A549 (cell line): ENCODE measurements around the gene GARNL3. TPM values are rescaled to one million over a fixed set of nuclear protein-coding genes. Genes with fewer than 3 reads are reported as not detected.

Experiments used
- ATAC-seq, 2 experiments: fragments of 200-7000 bp in 1 of 2; fragments of >200 bp in 1 of 2; cut with Nextera tagmentation in 1 of 2; cut with Tn5 transposase in 1 of 2; 3 replicates each; pipeline versions ENCODE4 v1.8.0 to v1.9.1; 2018 to 2020; ENCODE audit warnings: mild to moderate bottlenecking in 1 of 2, moderate library complexity in 1 of 2
- CTCF ChIA-PET: fragments of 300-600 bp; sonication (Branson Sonifier 250); formaldehyde crosslinking; extraction: SDS; loops from one replicate; lab custom pipeline; 2021; ENCODE audit warnings: antibody characterized with exemption, inconsistent platforms; lab: Yijun Ruan, JAX
- POLR2A ChIA-PET: fragments of 350-600 bp; formaldehyde crosslinking; extraction: SDS; loops from one replicate; lab custom pipeline; 2021; ENCODE audit warnings: antibody characterized with exemption, inconsistent platforms; lab: Yijun Ruan, JAX
- DNase-seq, 2 experiments: peaks; one replicate each; pipeline versions ENCODE4 v3.0.0 to v3.0.0-alpha.2; 2011 to 2016; ENCODE audit warnings: low read depth in 1 of 2, low spot score in 1 of 2
- FAIRE-seq: peaks from 2 replicates; lab custom pipeline; 2011; peaks lifted over from hg19 to GRCh38; lab: Jason Lieb, UNC
- H3K27ac ChIP-seq, 2 experiments: fragments of >200 bp; sonication (Bioruptor Twin); formaldehyde crosslinking; 3 replicates each; pipeline ENCODE4 v1.5.1; 2016 to 2017
- H3K4me1 ChIP-seq: fragments of >200 bp; sonication (Bioruptor Twin); formaldehyde crosslinking; 3 replicates; pipeline ENCODE4 v1.6.1; 2016
- H3K4me2 ChIP-seq: fragments of >200 bp; sonication (Bioruptor Twin); formaldehyde crosslinking; 3 replicates; pipeline ENCODE4 v1.6.1; 2016
- H3K4me3 ChIP-seq: fragments of >200 bp; sonication (Bioruptor Twin); formaldehyde crosslinking; 3 replicates; pipeline ENCODE4 v1.5.1; 2016
- H3K9me3 ChIP-seq: fragments of >200 bp; sonication (Bioruptor Twin); formaldehyde crosslinking; 3 replicates; pipeline ENCODE4 v1.6.1; 2016
- ATOH8 ChIP-seq: fragments of 250-450 bp; sonication (Bioruptor Pico); IDR thresholded peaks from 2 replicates; pipeline ENCODE4 v1.5.0; 2020; ENCODE audit warnings: low read depth, mild to moderate bottlenecking, moderate library complexity
- BHLHE40 ChIP-seq: IDR thresholded peaks from 2 replicates; pipeline ENCODE4 v1.6.1; 2012; ENCODE audit warnings: low read depth, low read length, inconsistent platforms
- CBX2 ChIP-seq: fragments of 200-600 bp; sonication (generic); IDR thresholded peaks from 2 replicates; pipeline ENCODE4 v1.6.1; 2016; ENCODE audit warnings: low read depth, mild to moderate bottlenecking, borderline replicate concordance
- CHD4 ChIP-seq: fragments of 200-600 bp; sonication (generic); IDR thresholded peaks from 2 replicates; pipeline ENCODE4 v1.6.1; 2016; ENCODE audit warnings: antibody characterized with exemption, mild to moderate bottlenecking, borderline replicate concordance
- EHMT2 ChIP-seq: fragments of 200-600 bp; sonication (generic); IDR thresholded peaks from 2 replicates; pipeline ENCODE4 v1.6.1; 2016; ENCODE audit warnings: antibody characterized with exemption, low read depth, mild to moderate bottlenecking, moderate library complexity
- ESRRA ChIP-seq: fragments of 150-350 bp; IDR thresholded peaks from 2 replicates; pipeline ENCODE4 v1.6.1; 2014; ENCODE audit warnings: mild to moderate bottlenecking, low read length, borderline replicate concordance
- FOSL2 ChIP-seq, 2 experiments: fragments of 450-650 bp in 1 of 2; fragments of >200 bp in 1 of 2; sonication (Bioruptor Twin) in 1 of 2; formaldehyde crosslinking; IDR thresholded peaks; 2 replicates each; pipeline versions ENCODE4 v1.5.0 to v1.6.1; 2016 to 2020; ENCODE audit warnings: mild to moderate bottlenecking in 1 of 2, moderate library complexity in 1 of 2
- HDAC2 ChIP-seq: fragments of 200-600 bp; sonication (generic); IDR thresholded peaks from 2 replicates; pipeline ENCODE4 v1.6.1; 2016
- HOXA7 ChIP-seq: fragments of 250-450 bp; sonication (Bioruptor Pico); IDR thresholded peaks from 2 replicates; pipeline ENCODE4 v1.5.0; 2020; ENCODE audit warnings: mild to moderate bottlenecking, moderate library complexity
- KDM5A ChIP-seq: fragments of 200-600 bp; sonication (generic); IDR thresholded peaks from 2 replicates; pipeline ENCODE4 v1.6.1; 2016; ENCODE audit warnings: antibody characterized with exemption, mild to moderate bottlenecking
- MAFK ChIP-seq: fragments of 450-650 bp; IDR thresholded peaks from 2 replicates; pipeline ENCODE4 v1.6.1; 2014; ENCODE audit not compliant: partially characterized antibody
- MYC ChIP-seq: IDR thresholded peaks from 2 replicates; pipeline ENCODE4 v1.6.1; 2012; ENCODE audit warnings: mild to moderate bottlenecking, inconsistent platforms, low read length, improper control_type of control experiment, borderline replicate concordance
- NFE2L2 ChIP-seq: fragments of 150-350 bp; conservative IDR thresholded peaks from 2 replicates; pipeline ENCODE4 v1.6.1; 2014; ENCODE audit warnings: low read length
- NPAS2 ChIP-seq: fragments of 250-450 bp; sonication (Bioruptor Pico); IDR thresholded peaks from 2 replicates; pipeline ENCODE4 v1.8.0; 2022; ENCODE audit warnings: mild to moderate bottlenecking, moderate library complexity, borderline replicate concordance
- POLR2AphosphoS2 ChIP-seq: conservative IDR thresholded peaks from 2 replicates; pipeline ENCODE4 v1.6.1; 2012; ENCODE audit warnings: low read length, improper control_type of control experiment, inconsistent platforms
- RNF2 ChIP-seq: fragments of 200-600 bp; sonication (generic); IDR thresholded peaks from 2 replicates; pipeline ENCODE4 v1.6.1; 2016; ENCODE audit warnings: low read depth, mild to moderate bottlenecking, antibody characterized with exemption, moderate library complexity, borderline replicate concordance
- SMC3 ChIP-seq: fragments of >200 bp; sonication (Bioruptor Twin); formaldehyde crosslinking; IDR thresholded peaks from 3 replicates; pipeline ENCODE4 v1.6.1; 2018; ENCODE audit warnings: inconsistent platforms
- SREBF2 ChIP-seq: fragments of 450-650 bp; IDR thresholded peaks from 2 replicates; pipeline ENCODE4 v1.6.1; 2014; ENCODE audit warnings: mild to moderate bottlenecking, moderate library complexity
- ZC3H11A ChIP-seq: fragments of 450-650 bp; IDR thresholded peaks from 2 replicates; pipeline ENCODE4 v1.6.1; 2014; ENCODE audit warnings: antibody characterized with exemption, mild to moderate bottlenecking
- ZNF302 ChIP-seq: fragments of 250-450 bp; sonication (Bioruptor Pico); IDR thresholded peaks from 2 replicates; pipeline ENCODE4 v1.9.0; 2021; ENCODE audit warnings: inconsistent platforms, mild to moderate bottlenecking, moderate library complexity
- ZSCAN20 ChIP-seq: fragments of 250-450 bp; sonication (Bioruptor Pico); IDR thresholded peaks from 2 replicates; pipeline ENCODE4 v1.8.0; 2022; ENCODE audit warnings: mild to moderate bottlenecking, moderate library complexity
- WGBS: methylation state at CpG from one replicate; pipeline ENCODE4 v1.1.6; 2017; ENCODE audit errors: missing lambda C conversion rate; 5-methylcytosine and 5-hydroxymethylcytosine counted together
- polyA plus RNA-seq, 4 experiments: library from polyadenylated mRNA; depleted of rRNA in 3 of 4; stranded (reverse); fragments of >200 nt; fragmentation: RNase III in 1 of 4; extraction: RNeasy Plus Mini Kit Qiagen cat#74134 plus additional on column Dnase treatment in 1 of 4; gene quantifications; 2 replicates in 3 of 4; 3 replicates in 1 of 4; pipeline ENCODE4 v1.2.3, GENCODE V29; 2011 to 2017
- TF ChIP-seq, protein P1 (sequence below): fragments of 250-450 bp; sonication (Bioruptor Pico); IDR thresholded peaks from 2 replicates; pipeline ENCODE4 v1.5.0; 2021; ENCODE audit warnings: mild to moderate bottlenecking, moderate library complexity, borderline replicate concordance
- TF ChIP-seq, protein P2 (sequence below): fragments of 200-600 bp; sonication (generic); IDR thresholded peaks from 2 replicates; pipeline ENCODE4 v1.6.1; 2016; ENCODE audit warnings: antibody characterized with exemption, mild to moderate bottlenecking, moderate library complexity

GARNL3 gene
- polyA plus RNA-seq, 2 of the 4 experiments (the other 2 are of a cell fraction), result 2.9 to 5.1 TPM

DNA sequence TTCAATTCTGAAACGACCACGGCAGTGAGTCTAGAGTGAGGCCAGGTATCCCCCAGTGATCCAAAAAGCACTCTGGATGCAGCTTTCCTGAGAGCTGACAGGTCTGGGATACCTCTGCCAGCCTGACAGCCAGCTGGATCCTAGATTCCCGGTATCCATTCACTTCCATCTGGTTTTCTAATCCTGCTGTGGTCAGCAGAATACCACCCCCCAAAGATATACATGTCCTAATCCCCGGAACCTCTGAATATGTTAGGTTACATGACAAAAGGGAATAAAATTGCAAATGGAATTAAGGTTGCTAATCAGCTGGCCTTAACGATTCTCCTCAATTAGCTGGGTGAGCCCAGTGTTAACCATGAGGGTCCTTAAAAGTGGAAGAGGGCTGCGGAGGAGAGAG lies 158.2 kb downstream of the GARNL3 start:
- no CpG with 5 or more reads among the region's 6 CpGs for WGBS
- Histone ChIP-seq H3K9me3 (no peaks in the 10 kb centered on the region), H3K4me2 (no peak overlapping the region), H3K27ac (no peak overlapping the region), H3K4me3 (no peak overlapping the region), H3K4me1 (peaks cover 21% of the 10 kb centered on the region)
- DNase-seq, result no peak
- no peak for ATAC-seq
- CTCF ChIA-PET, result no interaction called here
- POLR2A ChIA-PET, result no interaction called here
- no peak for FAIRE-seq
- no peak for TF ChIP-seq HOXA7 (CRISPR knock-in tag)
- no peak for TF ChIP-seq NPAS2 (CRISPR knock-in tag)
- no peak for TF ChIP-seq KDM5A
- TF ChIP-seq BHLHE40, result no peak
- no peak for TF ChIP-seq ATOH8 (CRISPR knock-in tag)
- TF ChIP-seq MAFK, result no peak
- TF ChIP-seq, protein P1, sequence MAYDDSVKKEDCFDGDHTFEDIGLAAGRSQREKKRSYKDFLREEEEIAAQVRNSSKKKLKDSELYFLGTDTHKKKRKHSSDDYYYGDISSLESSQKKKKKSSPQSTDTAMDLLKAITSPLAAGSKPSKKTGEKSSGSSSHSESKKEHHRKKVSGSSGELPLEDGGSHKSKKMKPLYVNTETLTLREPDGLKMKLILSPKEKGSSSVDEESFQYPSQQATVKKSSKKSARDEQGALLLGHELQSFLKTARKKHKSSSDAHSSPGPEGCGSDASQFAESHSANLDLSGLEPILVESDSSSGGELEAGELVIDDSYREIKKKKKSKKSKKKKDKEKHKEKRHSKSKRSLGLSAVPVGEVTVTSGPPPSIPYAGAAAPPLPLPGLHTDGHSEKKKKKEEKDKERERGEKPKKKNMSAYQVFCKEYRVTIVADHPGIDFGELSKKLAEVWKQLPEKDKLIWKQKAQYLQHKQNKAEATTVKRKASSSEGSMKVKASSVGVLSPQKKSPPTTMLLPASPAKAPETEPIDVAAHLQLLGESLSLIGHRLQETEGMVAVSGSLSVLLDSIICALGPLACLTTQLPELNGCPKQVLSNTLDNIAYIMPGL (CRISPR knock-in tag), result no peak
- no peak for TF ChIP-seq RNF2
- no peak for TF ChIP-seq FOSL2 (IDR thresholded peaks at IDR 0.05)
- no peak for TF ChIP-seq FOSL2 (CRISPR knock-in tag; IDR thresholded peaks at IDR 0.05)
- TF ChIP-seq EHMT2, result no peak
- no peak for TF ChIP-seq ESRRA
- TF ChIP-seq SMC3, result no peak
- TF ChIP-seq MYC, result no peak
- no peak for TF ChIP-seq SREBF2
- TF ChIP-seq, protein P2, sequence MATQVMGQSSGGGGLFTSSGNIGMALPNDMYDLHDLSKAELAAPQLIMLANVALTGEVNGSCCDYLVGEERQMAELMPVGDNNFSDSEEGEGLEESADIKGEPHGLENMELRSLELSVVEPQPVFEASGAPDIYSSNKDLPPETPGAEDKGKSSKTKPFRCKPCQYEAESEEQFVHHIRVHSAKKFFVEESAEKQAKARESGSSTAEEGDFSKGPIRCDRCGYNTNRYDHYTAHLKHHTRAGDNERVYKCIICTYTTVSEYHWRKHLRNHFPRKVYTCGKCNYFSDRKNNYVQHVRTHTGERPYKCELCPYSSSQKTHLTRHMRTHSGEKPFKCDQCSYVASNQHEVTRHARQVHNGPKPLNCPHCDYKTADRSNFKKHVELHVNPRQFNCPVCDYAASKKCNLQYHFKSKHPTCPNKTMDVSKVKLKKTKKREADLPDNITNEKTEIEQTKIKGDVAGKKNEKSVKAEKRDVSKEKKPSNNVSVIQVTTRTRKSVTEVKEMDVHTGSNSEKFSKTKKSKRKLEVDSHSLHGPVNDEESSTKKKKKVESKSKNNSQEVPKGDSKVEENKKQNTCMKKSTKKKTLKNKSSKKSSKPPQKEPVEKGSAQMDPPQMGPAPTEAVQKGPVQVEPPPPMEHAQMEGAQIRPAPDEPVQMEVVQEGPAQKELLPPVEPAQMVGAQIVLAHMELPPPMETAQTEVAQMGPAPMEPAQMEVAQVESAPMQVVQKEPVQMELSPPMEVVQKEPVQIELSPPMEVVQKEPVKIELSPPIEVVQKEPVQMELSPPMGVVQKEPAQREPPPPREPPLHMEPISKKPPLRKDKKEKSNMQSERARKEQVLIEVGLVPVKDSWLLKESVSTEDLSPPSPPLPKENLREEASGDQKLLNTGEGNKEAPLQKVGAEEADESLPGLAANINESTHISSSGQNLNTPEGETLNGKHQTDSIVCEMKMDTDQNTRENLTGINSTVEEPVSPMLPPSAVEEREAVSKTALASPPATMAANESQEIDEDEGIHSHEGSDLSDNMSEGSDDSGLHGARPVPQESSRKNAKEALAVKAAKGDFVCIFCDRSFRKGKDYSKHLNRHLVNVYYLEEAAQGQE, result no peak
- TF ChIP-seq ZC3H11A, result no peak
- TF ChIP-seq HDAC2, result no peak
- TF ChIP-seq ZNF302 (CRISPR knock-in tag), result no peak
- no peak for TF ChIP-seq POLR2AphosphoS2
- TF ChIP-seq CHD4, result no peak

DNA sequence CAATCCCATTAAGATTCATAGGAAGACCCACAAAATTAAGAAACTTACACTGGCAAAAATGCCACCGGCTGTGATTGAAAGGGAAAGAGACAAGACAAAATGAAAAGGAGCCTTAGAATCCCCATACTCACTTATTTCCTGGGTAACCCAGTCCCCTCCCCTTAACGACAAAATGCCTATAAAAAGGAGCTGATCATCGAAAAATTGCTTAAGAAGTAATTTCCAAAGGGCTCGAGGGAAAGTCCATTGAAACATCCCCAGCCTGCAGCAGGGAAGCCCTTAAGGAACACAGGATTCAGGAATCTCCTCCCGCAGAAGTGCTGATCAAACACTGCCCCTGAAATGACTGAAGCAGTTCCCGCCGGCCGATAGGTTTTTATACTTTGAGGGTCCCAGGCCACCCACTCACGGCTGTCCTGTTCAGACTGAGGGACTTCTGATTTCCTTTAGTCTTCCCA lies 158.9 kb downstream of the GARNL3 start:
- FAIRE-seq (no peak), DNase-seq (no peak), ATAC-seq (no peak)
- peak overlapping the region; percentile 96 for H3K4me2 ChIP-seq
- H3K4me1 ChIP-seq, result peaks cover 15% of the 10 kb centered on the region
- POLR2A ChIA-PET, result interaction anchor here (1.0 to 1.6 kb wide), 8 partner anchors 11 to 179 kb away, joined by 4 to 23 read pairs (median 8); partner anchors contain the start of genes LRSAM1, RPL12 and SLC2A8
- 14% methylated on average over 2 of the region's 9 CpGs for WGBS
- peak overlapping the region; percentile 77 to 93 for H3K27ac ChIP-seq
- H3K4me3 ChIP-seq, result peak overlapping the region; percentile 86
- CTCF ChIA-PET, result no interaction called here
- H3K9me3 ChIP-seq, result no peaks in the 10 kb centered on the region
- TF ChIP-seq CHD4 (no peak), CBX2 (no peak), SMC3 (no peak), HDAC2 (no peak), ZSCAN20 (CRISPR knock-in tag) (no peak), NFE2L2 (no peak)
